NCI-H748 (cell line): ENCODE measurements around the gene UPK3A.
A peak's percentile ranks its signal among the peaks of the same experiment; 100 is the strongest.

Experiments
- DNase-seq: peaks from one replicate; lab custom pipeline; 2025; ENCODE audit not compliant: unreplicated experiment; lab: John Stamatoyannopoulos, UW

Gene UPK3A

GRCh38 chr22:45284705-45285262, at the start of gene UPK3A:
Gene UPK3A, plus strand, starts transcription at chr22:45284949. Its CDS starts 65 bp downstream, at chr22:45285014.
- peak; percentile 74 for DNase-seq

GRCh38 chr22:45235101-45235777, 49.5 kb upstream of the UPK3A start:
- no peak for DNase-seq

- peak; percentile 45 for DNase-seq
Measured at GRCh38 chr22:45235851-45236342, 48.9 kb upstream of the UPK3A start.

GRCh38 chr22:45237065-45237990, 47.4 kb upstream of the UPK3A start:
- no peak for DNase-seq

- DNase-seq, result no peak
Measured at GRCh38 chr22:45238076-45238956, 46.4 kb upstream of the UPK3A start.

GRCh38 chr22:45238957-45239680, 45.6 kb upstream of the UPK3A start:
- DNase-seq, result peak; percentile 30

- no peak for DNase-seq
Measured at GRCh38 chr22:45239681-45240051, 45.1 kb upstream of the UPK3A start.

- peak; percentile 77 for DNase-seq
Measured at GRCh38 chr22:45240104-45240809, 44.5 kb upstream of the UPK3A start.

- peak; percentile 77 for DNase-seq
Measured at GRCh38 chr22:45240810-45241631, 43.7 kb upstream of the UPK3A start, which contains the start of gene KIAA0930. Gene KIAA0930, minus strand, starts transcription at chr22:45240894. Its CDS starts 191 bp downstream, at chr22:45240703.

GRCh38 chr22:45242778-45243191, 42.0 kb upstream of the UPK3A start:
- DNase-seq, result peak; percentile 93

GRCh38 chr22:45244916-45245315, 39.8 kb upstream of the UPK3A start:
- DNase-seq, result no peak

GRCh38 chr22:45246060-45246985, 38.4 kb upstream of the UPK3A start:
- no peak for DNase-seq

- no peak for DNase-seq
Measured at GRCh38 chr22:45248832-45249561, 35.8 kb upstream of the UPK3A start.

- DNase-seq, result no peak
Measured at GRCh38 chr22:45251825-45252224, 32.9 kb upstream of the UPK3A start.

- DNase-seq, result no peak
Measured at GRCh38 chr22:45253039-45253641, 31.6 kb upstream of the UPK3A start.

GRCh38 chr22:45254388-45254787, 30.4 kb upstream of the UPK3A start:
- DNase-seq, result no peak
